Measurements from ENCODE around the gene AGMO.

Gene AGMO

GRCh38 chr7:15494711-15495110 is 67.1 kb downstream of the AGMO start:
- no peak overlapping the region for H3K4me3 ChIP-seq (ENCODE audit: low read depth, low read length)
- DNase-seq (ENCODE audit: low read depth) = no peak
- TF ChIP-seq CTCF (IDR thresholded peaks at IDR 0.05; ENCODE audit: low read depth, low read length, missing control alignments) = no peak

DNA sequence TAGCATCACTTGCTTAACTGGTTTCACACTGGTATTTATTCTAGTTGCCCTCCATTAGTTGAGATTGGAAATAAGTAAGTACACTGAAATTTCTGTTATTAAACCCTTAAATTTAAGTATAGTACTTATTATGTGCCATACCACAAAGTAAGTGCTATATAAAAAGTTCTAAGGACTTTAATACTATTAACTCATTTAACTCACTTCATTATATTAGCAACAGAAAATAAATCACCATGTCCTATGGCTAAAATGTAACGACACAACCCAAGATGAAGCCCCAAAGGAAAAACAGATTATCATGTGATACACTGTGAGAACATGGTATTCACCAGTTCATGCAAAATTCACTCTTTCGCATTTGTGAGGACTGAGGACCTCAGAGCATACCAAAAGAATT is 70.5 kb downstream of the AGMO start:
- DNase-seq (ENCODE audit: low read depth) = no peak
- no peak for TF ChIP-seq CTCF (IDR thresholded peaks at IDR 0.05; ENCODE audit: low read depth, low read length, missing control alignments)
- H3K4me3 ChIP-seq (ENCODE audit: low read depth, low read length) = no peak overlapping the region

DNA sequence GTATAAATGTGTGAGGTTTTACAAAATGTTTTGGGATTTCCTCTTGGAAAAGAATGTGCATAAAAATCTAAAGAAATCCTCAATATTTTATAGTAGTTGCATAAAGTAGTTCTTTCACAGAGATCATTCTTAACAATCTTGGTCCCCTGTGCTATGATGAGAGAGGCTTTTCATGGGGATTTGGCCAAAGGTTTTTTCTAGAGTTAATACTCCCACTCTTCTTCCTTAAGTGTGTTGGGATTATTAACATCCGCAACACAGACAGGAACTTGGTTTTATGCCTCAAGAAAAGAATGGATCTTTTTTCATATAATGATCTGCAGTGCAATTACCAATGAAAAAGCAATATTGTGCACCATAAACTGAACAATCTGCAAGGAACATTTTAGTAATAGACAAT is 71.5 kb downstream of the AGMO start:
- no peak for TF ChIP-seq CTCF (IDR thresholded peaks at IDR 0.05; ENCODE audit: low read depth, low read length, missing control alignments)
- no peak overlapping the region for H3K4me3 ChIP-seq (ENCODE audit: low read depth, low read length)
- no peak for DNase-seq (ENCODE audit: low read depth)

DNA sequence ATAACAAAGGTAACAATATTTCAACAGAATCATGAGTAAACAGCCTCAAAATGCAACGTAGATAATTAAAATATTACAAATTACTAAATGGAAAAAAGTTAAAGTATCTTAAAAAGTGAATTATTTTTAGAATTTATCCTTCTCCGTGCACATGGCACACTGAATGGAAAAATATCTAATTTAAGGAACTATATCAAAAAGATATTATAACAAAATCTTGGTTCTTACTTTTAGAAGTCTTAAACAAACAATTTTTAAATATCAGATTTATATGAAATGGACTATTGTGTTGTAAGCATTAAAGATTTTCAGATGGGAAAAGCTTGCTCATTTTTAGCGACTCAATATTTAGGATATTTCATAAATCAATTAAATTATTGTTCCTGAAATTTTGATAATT is 72.0 kb downstream of the AGMO start:
- no peak for DNase-seq (ENCODE audit: low read depth)
- H3K4me3 ChIP-seq (ENCODE audit: low read depth, low read length) = no peak overlapping the region
- TF ChIP-seq CTCF (IDR thresholded peaks at IDR 0.05; ENCODE audit: low read depth, low read length, missing control alignments) = no peak

- DNase-seq (ENCODE audit: low read depth) = no peak
- no peak overlapping the region for H3K4me3 ChIP-seq (ENCODE audit: low read depth, low read length)
- no peak for TF ChIP-seq CTCF (IDR thresholded peaks at IDR 0.05; ENCODE audit: low read depth, low read length, missing control alignments)
These were observed 72.4 kb downstream of the AGMO start for GRCh38 chr7:15489383-15489782.

DNA sequence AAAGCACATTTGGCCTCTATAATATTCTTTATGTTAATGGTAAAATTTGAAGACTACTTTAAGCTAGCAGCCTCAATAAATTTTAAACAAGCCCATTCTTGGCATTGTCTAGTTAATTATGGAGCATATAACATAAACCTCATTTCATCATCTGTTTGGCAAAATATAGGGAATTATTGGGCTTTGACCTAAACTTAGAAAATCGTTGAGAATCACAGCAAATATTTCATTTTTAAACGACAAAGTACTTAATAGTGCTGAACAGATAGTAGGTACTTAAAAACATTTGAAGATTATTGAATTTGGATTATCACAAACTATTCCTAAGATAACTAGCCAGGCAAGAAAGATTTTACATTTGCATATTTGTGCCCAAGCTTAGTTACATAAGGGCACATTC is 73.4 kb downstream of the AGMO start:
- no peak for TF ChIP-seq CTCF (IDR thresholded peaks at IDR 0.05; ENCODE audit: low read depth, low read length, missing control alignments)
- DNase-seq (ENCODE audit: low read depth) = no peak
- no peak overlapping the region for H3K4me3 ChIP-seq (ENCODE audit: low read depth, low read length)

DNA sequence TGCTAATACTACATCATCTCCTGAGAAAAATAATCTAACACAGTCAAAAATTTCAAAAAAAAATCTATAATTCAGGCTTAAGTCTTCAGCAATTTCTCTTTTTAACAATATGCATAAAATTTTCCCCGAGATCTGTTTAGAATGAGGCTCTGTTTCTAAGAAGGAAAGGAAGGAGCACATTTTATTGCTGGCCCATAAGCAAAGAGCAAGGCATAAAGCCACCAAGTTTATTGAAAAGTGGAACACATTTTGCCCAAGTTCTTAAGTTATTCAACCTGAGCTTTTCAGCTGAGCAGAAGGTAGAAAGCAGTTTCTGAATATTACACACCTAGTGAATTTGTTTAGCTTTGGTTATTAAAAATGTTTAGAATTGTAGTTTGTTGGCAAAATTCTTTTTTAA is 73.9 kb downstream of the AGMO start:
- no peak for DNase-seq (ENCODE audit: low read depth)
- H3K4me3 ChIP-seq (ENCODE audit: low read depth, low read length) = no peak overlapping the region
- TF ChIP-seq CTCF (IDR thresholded peaks at IDR 0.05; ENCODE audit: low read depth, low read length, missing control alignments) = no peak

All from GM12864 (cell line).